Ishikawa (cell line): Measurements from ENCODE around the gene TP73.

ENCODE experiments used
- NFIC ChIP-seq: IDR thresholded peaks from 2 replicates; pipeline ENCODE4 v1.6.1; 2012
- RAD21 ChIP-seq: IDR thresholded peaks from 2 replicates; pipeline ENCODE4 v1.6.1; 2012; ENCODE audit warnings: low read depth
- TAF1 ChIP-seq: IDR thresholded peaks from 2 replicates; pipeline ENCODE4 v1.6.1; 2012; ENCODE audit warnings: low read depth, mild to moderate bottlenecking
- TEAD4 ChIP-seq: IDR thresholded peaks from 2 replicates; pipeline ENCODE4 v1.6.1; 2012
- TF ChIP-seq, protein P1 (sequence below): IDR thresholded peaks from 2 replicates; pipeline ENCODE4 v1.6.1; 2012; ENCODE audit warnings: low read depth, mild to moderate bottlenecking
- TF ChIP-seq, protein P2 (sequence below): IDR thresholded peaks from 2 replicates; pipeline ENCODE4 v1.6.1; 2012

DNA sequence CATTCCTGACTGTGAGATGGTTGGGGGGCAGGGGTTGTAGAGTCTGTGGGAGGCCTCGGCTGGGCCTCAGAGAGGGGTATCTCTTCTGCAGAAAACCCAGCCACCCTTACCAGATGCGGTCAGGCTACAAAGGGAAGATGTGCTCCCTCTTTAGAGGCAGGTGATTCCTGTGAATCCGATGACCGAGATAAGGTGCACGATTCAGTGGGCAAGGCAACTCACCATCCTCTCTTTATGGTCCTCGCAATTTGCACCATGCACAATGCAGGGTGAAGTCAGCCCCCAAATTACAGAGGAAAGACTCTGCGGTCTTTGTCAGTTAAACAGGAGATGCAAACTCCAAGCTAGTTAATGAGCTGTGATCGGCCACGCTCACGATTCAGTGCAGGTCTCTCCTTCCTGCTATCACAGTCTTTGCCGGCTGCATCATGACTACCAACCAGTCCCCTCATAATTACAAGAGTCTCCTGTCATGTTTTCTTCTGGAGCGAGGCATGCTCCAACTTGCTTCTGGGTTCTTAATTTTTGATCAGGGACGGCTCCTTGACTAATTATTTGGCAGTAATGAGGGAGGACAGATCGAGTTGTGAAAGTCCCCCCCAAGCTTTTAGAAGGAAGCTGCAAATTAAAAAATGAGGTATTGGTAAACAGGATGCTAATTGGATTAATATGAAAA lies 12.5 kb downstream of the TP73 start:
- TF ChIP-seq TAF1: no peak
- TF ChIP-seq, protein P1, sequence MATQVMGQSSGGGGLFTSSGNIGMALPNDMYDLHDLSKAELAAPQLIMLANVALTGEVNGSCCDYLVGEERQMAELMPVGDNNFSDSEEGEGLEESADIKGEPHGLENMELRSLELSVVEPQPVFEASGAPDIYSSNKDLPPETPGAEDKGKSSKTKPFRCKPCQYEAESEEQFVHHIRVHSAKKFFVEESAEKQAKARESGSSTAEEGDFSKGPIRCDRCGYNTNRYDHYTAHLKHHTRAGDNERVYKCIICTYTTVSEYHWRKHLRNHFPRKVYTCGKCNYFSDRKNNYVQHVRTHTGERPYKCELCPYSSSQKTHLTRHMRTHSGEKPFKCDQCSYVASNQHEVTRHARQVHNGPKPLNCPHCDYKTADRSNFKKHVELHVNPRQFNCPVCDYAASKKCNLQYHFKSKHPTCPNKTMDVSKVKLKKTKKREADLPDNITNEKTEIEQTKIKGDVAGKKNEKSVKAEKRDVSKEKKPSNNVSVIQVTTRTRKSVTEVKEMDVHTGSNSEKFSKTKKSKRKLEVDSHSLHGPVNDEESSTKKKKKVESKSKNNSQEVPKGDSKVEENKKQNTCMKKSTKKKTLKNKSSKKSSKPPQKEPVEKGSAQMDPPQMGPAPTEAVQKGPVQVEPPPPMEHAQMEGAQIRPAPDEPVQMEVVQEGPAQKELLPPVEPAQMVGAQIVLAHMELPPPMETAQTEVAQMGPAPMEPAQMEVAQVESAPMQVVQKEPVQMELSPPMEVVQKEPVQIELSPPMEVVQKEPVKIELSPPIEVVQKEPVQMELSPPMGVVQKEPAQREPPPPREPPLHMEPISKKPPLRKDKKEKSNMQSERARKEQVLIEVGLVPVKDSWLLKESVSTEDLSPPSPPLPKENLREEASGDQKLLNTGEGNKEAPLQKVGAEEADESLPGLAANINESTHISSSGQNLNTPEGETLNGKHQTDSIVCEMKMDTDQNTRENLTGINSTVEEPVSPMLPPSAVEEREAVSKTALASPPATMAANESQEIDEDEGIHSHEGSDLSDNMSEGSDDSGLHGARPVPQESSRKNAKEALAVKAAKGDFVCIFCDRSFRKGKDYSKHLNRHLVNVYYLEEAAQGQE: no peak
- TF ChIP-seq TEAD4: no peak
- TF ChIP-seq RAD21: no peak
- TF ChIP-seq, protein P2, sequence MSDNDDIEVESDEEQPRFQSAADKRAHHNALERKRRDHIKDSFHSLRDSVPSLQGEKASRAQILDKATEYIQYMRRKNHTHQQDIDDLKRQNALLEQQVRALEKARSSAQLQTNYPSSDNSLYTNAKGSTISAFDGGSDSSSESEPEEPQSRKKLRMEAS: no peak
- no peak for TF ChIP-seq NFIC
